HG03565 (cell line): ENCODE measurements around the gene GID8.
A peak's percentile ranks its signal among the peaks of the same experiment; 100 is the strongest.

Experiments
- ATAC-seq: cut with Tn5 transposase; IDR thresholded peaks from one replicate; pipeline ENCODE4 v1.9.1; 2021; ENCODE audit warnings: mild to moderate bottlenecking, moderate library complexity; ENCODE audit not compliant: unreplicated experiment

Gene GID8

GRCh38 chr20:62938105-62938888 lies at the start of gene GID8:
TSS of gene GID8 (plus strand) at chr20:62938147. CDS start at chr20:62941503, 3,356 bp downstream.
- ATAC-seq, result peak; percentile 30

- ATAC-seq, result no peak
These were observed 49.5 kb upstream of the GID8 start for GRCh38 chr20:62888406-62888805.

- ATAC-seq, result no peak
These were observed 49.0 kb upstream of the GID8 start for GRCh38 chr20:62888910-62889309.

GRCh38 chr20:62889411-62889810 lies 48.5 kb upstream of the GID8 start:
- no peak for ATAC-seq

GRCh38 chr20:62889871-62890270 lies 48.1 kb upstream of the GID8 start:
- ATAC-seq, result no peak

GRCh38 chr20:62890444-62890843 lies 47.5 kb upstream of the GID8 start:
- no peak for ATAC-seq

- ATAC-seq, result no peak
These were observed 46.8 kb upstream of the GID8 start for GRCh38 chr20:62891111-62891510.

- no peak for ATAC-seq
These were observed 45.3 kb upstream of the GID8 start for GRCh38 chr20:62892348-62893304.

GRCh38 chr20:62893700-62894099 lies 44.2 kb upstream of the GID8 start:
- ATAC-seq, result no peak

- ATAC-seq, result no peak
These were observed 43.7 kb upstream of the GID8 start for GRCh38 chr20:62894261-62894660.

- no peak for ATAC-seq
These were observed 42.4 kb upstream of the GID8 start for GRCh38 chr20:62895539-62895938.

GRCh38 chr20:62896526-62896925 lies 41.4 kb upstream of the GID8 start:
- no peak for ATAC-seq

- no peak for ATAC-seq
These were observed 40.3 kb upstream of the GID8 start for GRCh38 chr20:62897666-62898065.

- ATAC-seq, result no peak
These were observed 39.6 kb upstream of the GID8 start for GRCh38 chr20:62898093-62898964.

GRCh38 chr20:62898970-62899632 lies 38.8 kb upstream of the GID8 start:
- ATAC-seq, result no peak

- ATAC-seq, result no peak
These were observed 38.3 kb upstream of the GID8 start for GRCh38 chr20:62899633-62900051.

GRCh38 chr20:62900052-62900691 lies 37.8 kb upstream of the GID8 start:
- peak; percentile 68 for ATAC-seq

- no peak for ATAC-seq
These were observed 37.0 kb upstream of the GID8 start for GRCh38 chr20:62900692-62901584.

GRCh38 chr20:62901891-62902290 lies 36.1 kb upstream of the GID8 start:
- ATAC-seq, result no peak
